Brain pericyte (primary cell): Measurements from ENCODE around the gene TESK1.
"Not testable (repeated sequence)": the region's sequence is repeated elsewhere in the genome, so short reads cannot be mapped to it uniquely, and the experiment has no call there.

Experiments used
- DNase-seq: peaks from one replicate; pipeline ENCODE4 v3.0.0-alpha.2; 2012; ENCODE audit warnings: low read depth, low spot score

The TESK1 gene

GRCh38 chr9:35645736-35646135, 40.7 kb downstream of the TESK1 start:
- DNase-seq = not testable (repeated sequence)

- no peak for DNase-seq
These were observed 41.1 kb downstream of the TESK1 start for GRCh38 chr9:35646153-35646532.

GRCh38 chr9:35646533-35647265, 41.6 kb downstream of the TESK1 start:
- DNase-seq = peak; percentile 69

- DNase-seq = no peak
These were observed 44.6 kb downstream of the TESK1 start for GRCh38 chr9:35649431-35650340.

GRCh38 chr9:35650341-35651158, 45.5 kb downstream of the TESK1 start, which contains the start of gene SIT1:
Gene SIT1, minus strand, starts transcription at chr9:35650931. Its CDS starts 78 bp downstream, at chr9:35650853.
- no peak for DNase-seq

- DNase-seq = peak; percentile 31
These were observed 47.1 kb downstream of the TESK1 start for GRCh38 chr9:35651956-35652828.

GRCh38 chr9:35652829-35653209, 47.8 kb downstream of the TESK1 start:
- no peak for DNase-seq

- DNase-seq = no peak
These were observed 48.5 kb downstream of the TESK1 start for GRCh38 chr9:35653611-35654010.

GRCh38 chr9:35656348-35656747, 51.3 kb downstream of the TESK1 start:
- no peak for DNase-seq

GRCh38 chr9:35656831-35657545, 51.9 kb downstream of the TESK1 start:
- DNase-seq = peak; percentile 44

- peak; percentile 99 for DNase-seq
These were observed 52.6 kb downstream of the TESK1 start, which contains the start of gene RMRP for GRCh38 chr9:35657546-35658136. Gene RMRP, minus strand, starts transcription at chr9:35658019.

- peak; percentile 53 for DNase-seq
These were observed 53.3 kb downstream of the TESK1 start, which contains the start of gene CCDC107 for GRCh38 chr9:35658137-35658967. Gene CCDC107, plus strand, starts transcription at chr9:35658292. Its CDS starts 88 bp downstream, at chr9:35658380.

- no peak for DNase-seq
These were observed 53.8 kb downstream of the TESK1 start for GRCh38 chr9:35658968-35659220.

- DNase-seq = no peak
These were observed 54.3 kb downstream of the TESK1 start for GRCh38 chr9:35659340-35659739.
